ENCODE results near the gene OSBPL2. TPM values are rescaled to one million over a fixed set of nuclear protein-coding genes. Genes with fewer than 3 reads are reported as not detected.

OSBPL2 gene
- total and polyA plus RNA-seq, 9 of the 15 experiments (the other 6 are each of a cell fraction or from before 2014, with no cell fraction given): 2.5 to 25.6 (median 14.1) TPM

DNA sequence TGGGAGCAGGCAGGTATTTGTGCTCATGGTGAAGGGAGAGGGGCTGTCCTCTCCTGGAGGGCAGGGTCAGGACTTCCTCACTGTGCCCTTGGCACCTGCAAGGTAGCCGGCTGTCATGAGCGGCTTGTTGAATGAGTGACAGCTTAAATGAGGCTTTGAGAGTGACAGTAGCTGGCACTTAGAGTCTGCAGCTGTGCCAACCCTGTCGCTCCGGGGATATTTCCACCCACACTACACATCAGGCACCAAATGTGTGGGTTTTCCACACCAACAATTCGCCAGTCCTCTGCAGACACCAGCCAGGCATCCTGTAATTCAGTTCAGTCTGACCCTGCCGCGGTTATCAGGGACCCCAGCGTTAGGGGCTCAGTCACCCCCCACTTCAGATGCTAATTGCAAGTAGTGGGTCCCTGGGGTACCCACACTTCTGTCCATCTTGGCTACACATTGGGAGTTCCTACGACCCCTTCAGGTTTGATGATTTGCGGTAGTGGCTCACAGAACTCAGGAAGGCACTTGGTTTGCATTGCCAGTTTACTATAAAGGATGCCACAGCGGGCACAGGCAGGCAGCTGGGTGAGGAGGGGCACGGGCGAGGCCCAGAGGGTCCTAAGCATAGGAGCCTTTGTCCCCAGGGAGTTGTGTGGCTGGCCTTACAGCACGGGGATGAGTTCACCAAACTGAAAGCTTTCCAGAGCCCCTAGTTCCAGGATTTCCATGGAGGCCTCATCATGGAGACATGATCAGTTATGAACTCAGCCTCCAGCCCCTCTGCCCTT lies 46.4 kb upstream of the OSBPL2 start:
- intact Hi-C loops (cut with micrococcal nuclease) (no loop called here), in situ Hi-C loops (cut with MboI) (no loop called here)
- ChIA-PET CTCF (ENCODE audit: low intra/inter-chr PET ratio) (no interaction called here), POLR2A (no interaction called here)
- Histone ChIP-seq H3K27ac (ENCODE audit: extremely low read depth, low read depth, low read length) (no peak overlapping the region), H4K20me1 (replicated peaks; ENCODE audit: control insufficient read depth, insufficient read depth, low read length) (peaks cover 14% of the 10 kb centered on the region), H3K4me2 (ENCODE audit: insufficient read depth, low read length) (no peak overlapping the region), H3K36me3 (ENCODE audit: control insufficient read depth, insufficient read depth, low read length) (peaks cover 75% of the 10 kb centered on the region; the same call in 2 of the 3 replicates), H3K4me3 (no peak overlapping the region), H3K9me1 (ENCODE audit: control insufficient read depth, insufficient read depth, low read length) (no peaks in the 10 kb centered on the region), H3K79me2 (ENCODE audit: control insufficient read depth, insufficient read depth, low read length) (peaks cover 45% of the 10 kb centered on the region), H3K9ac (ENCODE audit: insufficient read depth in 1 of 2, low read depth in 2 of 2, low read length in 2 of 2) (no peak overlapping the region), H3K27me3 (ENCODE audit: control insufficient read depth in 2 of 2, insufficient read depth in 2 of 2, low read length in 2 of 2) (no peaks in the 10 kb centered on the region), H2AFZ (ENCODE audit: low read depth, low read length) (no peak overlapping the region), H3K9me3 (replicated peaks; ENCODE audit: control insufficient read depth, insufficient read depth, low read depth, low read length) (no peaks in the 10 kb centered on the region), H3K4me1 (replicated peaks in 1 of 2; ENCODE audit: control insufficient read depth in 2 of 2, insufficient read depth in 2 of 2, low read length in 2 of 2) (peaks cover 6 to 12% of the 10 kb centered on the region in 2 experiments; a peak in 3 of 5 replicates)
- FAIRE-seq (no peak), DNase-seq (ENCODE audit: extremely low read depth in 1 of 4, low spot score in 3 of 4) (no peak), ATAC-seq (no peak)
- WGBS (ENCODE audit: insufficient coverage, low coverage, missing lambda C conversion rate): 94% methylated on average over 14 of the region's 14 CpGs
- no TSS peak for BruUV-seq (replicated peaks)
- TF ChIP-seq ZFP30 (CRISPR knock-in tag; IDR thresholded peaks at IDR 0.05; ENCODE audit: borderline replicate concordance): no peak
- TF ChIP-seq EP300 (IDR thresholded peaks at IDR 0.05; ENCODE audit: low read length): no peak
- TF ChIP-seq NBN (IDR thresholded peaks at IDR 0.05; ENCODE audit: low read depth): no peak
- TF ChIP-seq, protein P1, sequence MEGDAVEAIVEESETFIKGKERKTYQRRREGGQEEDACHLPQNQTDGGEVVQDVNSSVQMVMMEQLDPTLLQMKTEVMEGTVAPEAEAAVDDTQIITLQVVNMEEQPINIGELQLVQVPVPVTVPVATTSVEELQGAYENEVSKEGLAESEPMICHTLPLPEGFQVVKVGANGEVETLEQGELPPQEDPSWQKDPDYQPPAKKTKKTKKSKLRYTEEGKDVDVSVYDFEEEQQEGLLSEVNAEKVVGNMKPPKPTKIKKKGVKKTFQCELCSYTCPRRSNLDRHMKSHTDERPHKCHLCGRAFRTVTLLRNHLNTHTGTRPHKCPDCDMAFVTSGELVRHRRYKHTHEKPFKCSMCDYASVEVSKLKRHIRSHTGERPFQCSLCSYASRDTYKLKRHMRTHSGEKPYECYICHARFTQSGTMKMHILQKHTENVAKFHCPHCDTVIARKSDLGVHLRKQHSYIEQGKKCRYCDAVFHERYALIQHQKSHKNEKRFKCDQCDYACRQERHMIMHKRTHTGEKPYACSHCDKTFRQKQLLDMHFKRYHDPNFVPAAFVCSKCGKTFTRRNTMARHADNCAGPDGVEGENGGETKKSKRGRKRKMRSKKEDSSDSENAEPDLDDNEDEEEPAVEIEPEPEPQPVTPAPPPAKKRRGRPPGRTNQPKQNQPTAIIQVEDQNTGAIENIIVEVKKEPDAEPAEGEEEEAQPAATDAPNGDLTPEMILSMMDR (IDR thresholded peaks at IDR 0.05 in 2 of 3, conservative IDR thresholded peaks at IDR 0.05 in 1 of 3; ENCODE audit: insufficient read depth in 2 of 3, low read depth in 1 of 3, low read length in 3 of 3): no peak
- TF ChIP-seq STAG1 (CRISPR knock-in tag; IDR thresholded peaks at IDR 0.05; ENCODE audit: borderline replicate concordance): no peak
- no peak for TF ChIP-seq RFX1 (IDR thresholded peaks at IDR 0.05)
- TF ChIP-seq, protein P2, sequence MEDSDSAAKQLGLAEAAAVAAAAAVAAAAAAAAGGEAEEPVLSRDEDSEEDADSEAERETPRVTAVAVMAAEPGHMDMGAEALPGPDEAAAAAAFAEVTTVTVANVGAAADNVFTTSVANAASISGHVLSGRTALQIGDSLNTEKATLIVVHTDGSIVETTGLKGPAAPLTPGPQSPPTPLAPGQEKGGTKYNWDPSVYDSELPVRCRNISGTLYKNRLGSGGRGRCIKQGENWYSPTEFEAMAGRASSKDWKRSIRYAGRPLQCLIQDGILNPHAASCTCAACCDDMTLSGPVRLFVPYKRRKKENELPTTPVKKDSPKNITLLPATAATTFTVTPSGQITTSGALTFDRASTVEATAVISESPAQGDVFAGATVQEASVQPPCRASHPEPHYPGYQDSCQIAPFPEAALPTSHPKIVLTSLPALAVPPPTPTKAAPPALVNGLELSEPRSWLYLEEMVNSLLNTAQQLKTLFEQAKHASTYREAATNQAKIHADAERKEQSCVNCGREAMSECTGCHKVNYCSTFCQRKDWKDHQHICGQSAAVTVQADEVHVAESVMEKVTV (CRISPR knock-in tag; IDR thresholded peaks at IDR 0.05): no peak
- no peak for TF ChIP-seq ZFP91 (CRISPR knock-in tag; IDR thresholded peaks at IDR 0.05)
- no peak for TF ChIP-seq MTA2 (IDR thresholded peaks at IDR 0.05; ENCODE audit: low read depth)
- TF ChIP-seq, protein P3, sequence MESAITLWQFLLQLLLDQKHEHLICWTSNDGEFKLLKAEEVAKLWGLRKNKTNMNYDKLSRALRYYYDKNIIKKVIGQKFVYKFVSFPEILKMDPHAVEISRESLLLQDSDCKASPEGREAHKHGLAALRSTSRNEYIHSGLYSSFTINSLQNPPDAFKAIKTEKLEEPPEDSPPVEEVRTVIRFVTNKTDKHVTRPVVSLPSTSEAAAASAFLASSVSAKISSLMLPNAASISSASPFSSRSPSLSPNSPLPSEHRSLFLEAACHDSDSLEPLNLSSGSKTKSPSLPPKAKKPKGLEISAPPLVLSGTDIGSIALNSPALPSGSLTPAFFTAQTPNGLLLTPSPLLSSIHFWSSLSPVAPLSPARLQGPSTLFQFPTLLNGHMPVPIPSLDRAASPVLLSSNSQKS (CRISPR knock-in tag; IDR thresholded peaks at IDR 0.05): no peak
- no peak for TF ChIP-seq PHF20 (IDR thresholded peaks at IDR 0.05; ENCODE audit: partially characterized antibody)

Data from K562 (cell line).